DMS53 treated with DMSO at 0.1 percent for 48 hours (cell line): ENCODE data around the gene MINDY1.

ENCODE experiments used
- DNase-seq: peaks from one replicate; lab custom pipeline; 2025; ENCODE audit not compliant: unreplicated experiment; lab: John Stamatoyannopoulos, UW

Gene MINDY1

DNA sequence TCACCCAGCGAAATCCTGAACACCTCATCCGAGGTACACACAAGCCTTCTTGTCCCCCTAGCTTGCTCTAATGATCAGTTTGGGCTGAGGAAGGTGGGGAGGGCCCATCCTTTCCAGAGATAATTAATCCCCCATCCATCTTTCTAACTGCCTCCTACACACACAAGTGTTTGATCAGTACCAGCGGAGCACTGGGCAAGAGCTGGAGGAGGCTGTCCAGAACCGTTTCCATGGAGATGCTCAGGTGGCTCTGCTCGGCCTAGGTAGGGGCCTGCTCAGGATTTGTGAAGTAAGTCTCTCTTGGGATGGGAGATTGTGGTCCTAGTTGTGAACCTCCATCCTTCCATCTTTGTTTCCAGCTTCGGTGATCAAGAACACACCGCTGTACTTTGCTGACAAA, 18.8 kb downstream of the MINDY1 start:
- no peak for DNase-seq

DNA sequence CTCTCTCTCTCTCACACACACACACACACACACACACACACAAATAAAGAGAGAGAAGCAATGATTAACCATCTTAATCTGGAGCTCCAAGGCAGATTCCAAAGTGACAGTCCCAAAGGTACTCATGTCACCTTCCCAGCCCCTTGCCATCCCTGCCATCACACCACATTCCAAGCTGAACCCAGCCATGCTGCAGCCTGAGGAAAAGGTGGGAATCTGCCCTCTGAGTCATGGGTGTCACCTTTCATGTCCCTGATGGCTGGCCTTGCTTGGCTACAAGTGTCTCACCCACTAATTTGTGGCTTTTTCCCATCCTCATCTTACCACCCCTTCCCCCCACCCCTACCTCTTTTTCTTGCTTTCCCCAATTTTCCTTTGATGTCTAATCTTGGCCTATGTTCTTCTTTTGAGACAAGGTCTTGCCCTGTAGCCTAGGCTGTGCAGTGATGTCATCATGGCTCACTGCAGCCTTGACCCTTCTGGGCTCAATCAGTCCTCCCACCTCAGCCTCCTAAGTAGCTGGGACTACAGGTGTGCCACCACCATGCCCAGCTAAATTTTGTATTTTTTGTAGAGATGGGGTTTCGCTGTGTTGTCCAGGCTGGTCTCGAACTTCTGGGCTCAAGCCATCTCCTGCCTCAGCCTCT, 21.4 kb downstream of the MINDY1 start:
- no peak for DNase-seq

DNA sequence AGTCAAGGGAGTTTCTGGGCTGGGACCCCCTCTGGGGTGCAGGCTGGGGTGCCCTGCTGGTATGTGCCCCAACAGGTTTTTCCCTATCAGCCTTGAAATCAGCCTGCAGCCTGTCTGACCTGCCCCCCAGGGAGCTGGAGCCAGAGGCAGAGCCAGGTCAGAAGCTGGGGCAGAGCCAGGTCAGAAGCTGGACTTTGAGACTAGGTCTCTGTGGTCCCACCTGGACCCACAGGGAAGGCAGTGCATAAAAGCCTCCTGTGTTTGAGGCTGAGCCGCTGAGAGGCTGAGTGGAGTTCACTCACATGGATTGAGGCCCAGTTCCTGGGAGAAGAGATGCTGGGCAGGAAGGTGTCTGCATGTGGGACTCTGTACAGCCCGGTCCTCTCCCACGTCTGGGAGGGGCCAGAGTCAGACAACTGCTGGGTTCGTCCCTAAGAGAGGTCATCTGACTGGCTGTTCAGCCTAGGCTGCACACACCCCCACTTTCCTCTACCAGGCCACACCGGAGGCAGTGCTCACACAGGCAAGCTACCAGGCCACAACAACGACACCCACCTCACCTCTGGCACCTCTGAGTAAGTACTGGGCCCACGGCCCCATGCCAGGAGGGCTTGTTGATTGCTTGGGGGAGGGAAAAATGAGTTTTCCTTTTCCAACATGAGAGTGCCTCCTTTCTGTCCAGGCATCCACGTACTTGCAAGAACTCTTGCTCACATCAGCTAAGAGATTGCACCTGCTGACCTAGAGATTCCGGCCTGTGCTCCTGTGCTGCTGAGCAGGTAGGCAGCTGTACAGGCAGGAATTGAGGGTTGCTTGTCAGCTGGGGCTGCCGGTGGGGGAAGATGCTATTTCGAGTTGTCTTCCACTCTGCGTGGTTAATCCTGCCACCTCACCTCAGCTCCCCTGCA, 24.6 kb downstream of the MINDY1 start, which contains the start of gene ANXA9:
TSS of gene ANXA9 (plus strand) at position 488 of the 908 bp plus-strand sequence. CDS start 814 bp downstream, outside the sequence.
- DNase-seq = peak; percentile 12

DNA sequence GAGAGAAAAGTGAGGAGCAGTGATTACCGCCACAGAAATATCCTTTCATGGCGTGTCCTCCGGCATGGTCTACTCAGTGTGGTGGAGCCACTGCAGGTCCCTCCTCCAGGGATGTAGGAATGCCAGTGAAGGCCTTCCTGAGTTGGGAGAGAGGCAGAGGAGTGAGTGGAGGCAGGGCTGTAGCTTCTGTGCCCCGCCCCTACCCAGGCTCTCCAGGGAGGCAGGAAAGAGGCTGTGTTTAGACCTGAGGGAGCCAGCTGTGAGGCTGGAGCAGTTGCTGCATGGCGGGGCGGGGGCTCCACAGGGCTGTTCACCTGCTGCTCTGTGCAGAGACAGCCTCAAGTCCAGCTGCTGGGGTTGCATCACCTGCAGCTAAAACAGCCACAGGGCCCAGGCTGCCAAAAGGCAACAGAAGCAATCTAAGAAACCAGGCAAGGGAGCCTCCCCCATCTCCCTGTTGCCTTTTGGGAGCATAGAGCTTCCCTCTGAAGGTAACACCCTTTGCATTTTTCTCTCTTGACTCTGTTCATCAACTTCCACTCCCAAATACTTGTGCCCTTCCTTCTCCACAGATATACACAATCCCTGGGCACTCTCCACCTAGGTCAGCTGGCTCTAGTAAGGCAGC, 25.4 kb downstream of the MINDY1 start:
- peak; percentile 72 for DNase-seq

- DNase-seq = peak; percentile 84
Observed at GRCh38 chr1:150979092-150980056, 27.3 kb downstream of the MINDY1 start.

DNA sequence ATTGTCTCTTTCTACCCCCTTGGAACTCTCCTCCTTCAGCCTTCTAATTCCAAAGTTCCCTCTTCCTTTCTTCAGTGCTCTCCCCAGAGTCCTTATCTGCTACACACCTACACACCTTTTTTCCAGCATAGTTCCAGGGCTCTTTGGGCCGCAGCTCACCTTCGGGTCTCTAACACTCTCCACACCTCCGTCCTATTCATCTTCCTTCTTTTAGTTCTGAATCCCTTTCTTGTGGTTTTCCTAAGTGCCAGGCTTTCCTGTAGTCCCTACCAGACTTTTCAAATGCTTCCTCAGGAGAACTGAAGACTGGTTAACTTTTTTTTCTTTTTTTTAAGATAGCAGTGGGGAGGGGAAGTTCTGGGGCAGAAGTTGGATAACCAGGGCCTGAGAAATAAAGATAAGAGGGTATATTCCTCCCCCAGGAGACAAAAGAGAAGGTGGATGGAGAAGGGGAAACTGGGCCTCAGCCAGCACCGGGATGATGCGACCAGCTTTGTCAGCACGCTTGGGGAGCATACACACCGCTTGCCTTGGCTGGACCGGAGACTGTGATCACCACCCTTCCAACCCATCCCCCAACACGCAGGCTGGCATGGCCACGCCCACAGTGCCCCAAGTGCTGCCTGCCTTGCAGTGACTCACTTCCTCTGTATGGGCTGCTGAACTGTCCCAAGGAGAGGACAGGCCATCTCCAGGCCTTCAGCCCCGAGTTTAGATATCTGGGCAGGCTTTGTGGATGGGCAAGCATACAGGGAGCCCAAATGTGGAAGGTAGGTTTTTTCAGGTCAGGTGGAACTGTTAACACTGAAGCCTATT, 29.6 kb downstream of the MINDY1 start:
- peak; percentile 82 for DNase-seq

GRCh38 chr1:150976401-150976821, 30.3 kb downstream of the MINDY1 start:
- no peak for DNase-seq

- DNase-seq = peak; percentile 47
Observed at GRCh38 chr1:150974580-150975478, 31.9 kb downstream of the MINDY1 start, which contains the start of gene CERS2. CERS2 (minus strand) TSS chr1:150974835; CDS start chr1:150969090, 5,745 bp downstream.

GRCh38 chr1:150973836-150974579, 32.7 kb downstream of the MINDY1 start:
- peak; percentile 13 for DNase-seq

- DNase-seq = no peak
Observed at GRCh38 chr1:150973258-150973835, 33.4 kb downstream of the MINDY1 start.

- no peak for DNase-seq
Observed at GRCh38 chr1:150972417-150972940, 34.2 kb downstream of the MINDY1 start.

- no peak for DNase-seq
Observed at GRCh38 chr1:150971583-150972416, 34.9 kb downstream of the MINDY1 start.

GRCh38 chr1:150970808-150971582, 35.7 kb downstream of the MINDY1 start:
- no peak for DNase-seq

- DNase-seq = no peak
Observed at GRCh38 chr1:150969626-150970025, 37.1 kb downstream of the MINDY1 start.

- no peak for DNase-seq
Observed at GRCh38 chr1:150968491-150968890, 38.2 kb downstream of the MINDY1 start.

GRCh38 chr1:150967936-150968335, 38.8 kb downstream of the MINDY1 start:
- DNase-seq = no peak
